Stimulated activated memory B cell treated with anti-CD40 and anti-IgM and Interleukin-4, amounts not matched to agents 10 μg/mL and 1 μg/mL and 100 μg/mL, for 72 hours (primary cell): ENCODE results near the gene PSME3IP1.

Source experiments
- ATAC-seq: fragments of 150-1000 bp; cut with Tn5 transposase; 2 replicates; pipeline ENCODE4 v1.10.0; 2021
- H3K27ac Mint-ChIP-seq: one replicate; pipeline ENCODE4 v1.8.0; 2022; ENCODE audit warnings: mild to moderate bottlenecking, mixed read lengths
- H3K27me3 Mint-ChIP-seq: one replicate; pipeline ENCODE4 v1.8.0; 2022; ENCODE audit warnings: mixed read lengths
- H3K36me3 Mint-ChIP-seq: one replicate; pipeline ENCODE4 v1.8.0; 2022; ENCODE audit warnings: mixed read lengths
- H3K4me1 Mint-ChIP-seq: one replicate; pipeline ENCODE4 v1.8.0; 2022; ENCODE audit warnings: mixed read lengths
- H3K4me3 Mint-ChIP-seq: one replicate; pipeline ENCODE4 v1.8.0; 2022; ENCODE audit warnings: mild to moderate bottlenecking, moderate library complexity, mixed read lengths
- H3K9me3 Mint-ChIP-seq: one replicate; pipeline ENCODE4 v1.8.0; 2022; ENCODE audit warnings: mixed read lengths

PSME3IP1 gene

GRCh38 chr16:57147381-57148221 is 38.2 kb downstream of the PSME3IP1 start:
- H3K4me3 Mint-ChIP-seq, result peak overlapping the region; percentile 12
- no peak for ATAC-seq
- peaks cover 7% of the 10 kb centered on the region for H3K36me3 Mint-ChIP-seq
- H3K4me1 Mint-ChIP-seq, result peaks cover 24% of the 10 kb centered on the region
- H3K9me3 Mint-ChIP-seq, result no peaks in the 10 kb centered on the region
- H3K27me3 Mint-ChIP-seq, result no peaks in the 10 kb centered on the region
- H3K27ac Mint-ChIP-seq, result peak overlapping the region; percentile 0

- Mint-ChIP-seq H3K4me1 (peaks cover 33% of the 10 kb centered on the region), H3K27me3 (no peaks in the 10 kb centered on the region), H3K4me3 (no peak overlapping the region), H3K9me3 (no peaks in the 10 kb centered on the region), H3K27ac (no peak overlapping the region), H3K36me3 (no peaks in the 10 kb centered on the region)
- ATAC-seq, result no peak
Measured at GRCh38 chr16:57146735-57147134, 39.1 kb downstream of the PSME3IP1 start.

DNA sequence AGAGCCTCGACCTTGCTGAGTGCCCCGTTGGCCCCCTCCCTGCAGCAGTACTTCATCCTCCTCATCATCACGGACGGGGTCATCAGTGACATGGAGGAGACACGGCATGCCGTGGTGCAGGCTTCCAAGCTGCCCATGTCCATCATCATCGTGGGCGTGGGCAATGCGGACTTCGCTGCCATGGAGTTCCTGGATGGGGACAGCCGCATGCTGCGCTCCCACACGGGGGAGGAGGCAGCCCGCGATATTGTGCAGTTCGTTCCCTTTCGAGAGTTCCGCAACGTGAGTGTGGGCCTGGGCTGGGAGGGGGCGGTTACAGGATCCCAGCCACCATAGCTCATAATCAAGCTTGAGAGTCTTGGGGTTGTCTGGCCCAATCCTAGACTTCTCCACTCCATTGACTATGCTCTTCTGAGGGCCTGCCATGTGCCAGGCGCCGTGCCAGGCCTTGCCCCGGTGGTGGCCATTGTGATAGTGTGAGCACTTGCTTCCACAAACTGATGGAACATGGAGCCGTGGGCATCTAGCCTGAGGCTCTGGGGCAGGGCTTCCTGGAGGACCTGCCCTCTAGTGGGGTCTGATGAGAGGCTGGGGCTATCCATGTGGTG is 39.7 kb downstream of the PSME3IP1 start:
- H3K27me3 Mint-ChIP-seq, result no peaks in the 10 kb centered on the region

DNA sequence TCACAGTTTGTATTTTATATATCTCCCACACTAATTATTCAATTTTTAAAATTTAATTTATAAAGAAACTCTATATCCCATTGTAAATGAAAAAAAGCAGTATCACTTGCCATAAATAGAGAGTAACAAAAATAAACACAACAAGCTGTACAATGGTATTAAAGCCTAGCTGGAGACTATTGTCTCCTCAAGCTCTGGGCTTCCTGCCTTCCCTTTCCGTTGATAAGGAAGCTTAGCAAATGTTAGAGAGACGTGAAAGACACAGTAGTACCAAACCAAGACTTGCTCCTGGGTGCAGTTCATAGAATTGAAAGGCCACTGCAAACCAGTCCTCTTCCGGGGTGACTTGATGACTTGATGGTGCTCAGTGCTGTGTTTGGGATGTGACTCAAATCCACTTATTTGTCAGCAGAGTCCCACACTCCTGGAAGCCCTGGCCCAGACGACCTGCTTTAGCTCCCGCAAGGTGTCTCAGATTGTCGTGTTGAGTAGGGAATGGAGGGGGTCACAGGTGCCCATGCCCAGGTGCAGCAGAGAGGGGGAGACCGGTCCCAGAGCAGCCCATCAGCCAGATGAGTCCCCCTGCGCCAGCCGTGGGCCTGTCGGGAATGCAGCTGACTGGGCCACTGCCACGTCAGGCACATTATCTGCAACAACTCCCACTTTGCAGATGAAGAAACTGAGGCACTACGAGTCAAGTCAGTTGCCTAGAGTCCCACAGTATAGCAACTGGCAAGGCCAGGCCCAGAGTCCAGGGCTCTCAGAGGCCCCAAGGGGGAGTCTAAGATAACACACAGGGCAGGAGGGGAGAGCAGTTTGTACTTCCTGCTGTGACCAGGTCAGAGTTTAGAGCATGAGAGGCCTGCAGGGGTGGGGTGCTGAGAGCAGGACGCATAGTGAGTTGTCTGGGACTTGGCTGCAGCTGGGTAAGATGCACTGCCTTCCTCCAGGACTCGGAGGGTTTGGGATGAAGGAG is 40.5 kb downstream of the PSME3IP1 start:
- Mint-ChIP-seq H3K27ac (no peak overlapping the region), H3K36me3 (no peaks in the 10 kb centered on the region), H3K9me3 (no peaks in the 10 kb centered on the region), H3K4me3 (no peak overlapping the region), H3K4me1 (peaks cover 45% of the 10 kb centered on the region), H3K27me3 (no peaks in the 10 kb centered on the region)
- ATAC-seq, result no peak

More for the DNA sequence above, 39.7 kb downstream of the PSME3IP1 start:
- ATAC-seq, result no peak
- Mint-ChIP-seq H3K4me1 (peaks cover 39% of the 10 kb centered on the region), H3K36me3 (no peaks in the 10 kb centered on the region), H3K27ac (no peak overlapping the region), H3K9me3 (no peaks in the 10 kb centered on the region), H3K4me3 (no peak overlapping the region)

DNA sequence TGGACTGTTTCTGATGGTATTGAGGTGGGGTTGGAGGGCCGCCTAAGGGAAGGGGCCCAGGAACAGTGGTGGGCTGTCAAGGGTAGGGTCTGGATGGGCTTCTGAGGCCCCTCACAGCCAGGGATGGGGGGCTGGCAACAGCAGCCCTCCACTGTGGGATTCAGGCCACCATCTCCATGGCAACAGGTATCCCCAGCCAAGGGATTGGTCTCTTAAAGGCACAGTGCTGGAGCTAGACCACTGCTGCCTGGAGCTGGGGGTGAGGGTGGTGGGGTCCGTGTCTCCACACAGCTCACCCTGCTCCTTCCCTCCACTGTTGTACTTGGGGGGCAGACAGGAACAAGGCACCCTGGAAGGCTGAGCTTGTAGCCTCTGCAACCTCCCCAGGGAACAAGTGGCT is 41.8 kb downstream of the PSME3IP1 start:
- no peak for ATAC-seq
- Mint-ChIP-seq H3K27me3 (no peaks in the 10 kb centered on the region), H3K36me3 (no peaks in the 10 kb centered on the region), H3K4me3 (no peak overlapping the region), H3K4me1 (peaks cover 57% of the 10 kb centered on the region), H3K27ac (no peak overlapping the region), H3K9me3 (no peaks in the 10 kb centered on the region)

GRCh38 chr16:57143149-57143921 is 42.5 kb downstream of the PSME3IP1 start:
- Mint-ChIP-seq H3K27ac (no peak overlapping the region), H3K4me3 (no peak overlapping the region), H3K27me3 (no peaks in the 10 kb centered on the region)

DNA sequence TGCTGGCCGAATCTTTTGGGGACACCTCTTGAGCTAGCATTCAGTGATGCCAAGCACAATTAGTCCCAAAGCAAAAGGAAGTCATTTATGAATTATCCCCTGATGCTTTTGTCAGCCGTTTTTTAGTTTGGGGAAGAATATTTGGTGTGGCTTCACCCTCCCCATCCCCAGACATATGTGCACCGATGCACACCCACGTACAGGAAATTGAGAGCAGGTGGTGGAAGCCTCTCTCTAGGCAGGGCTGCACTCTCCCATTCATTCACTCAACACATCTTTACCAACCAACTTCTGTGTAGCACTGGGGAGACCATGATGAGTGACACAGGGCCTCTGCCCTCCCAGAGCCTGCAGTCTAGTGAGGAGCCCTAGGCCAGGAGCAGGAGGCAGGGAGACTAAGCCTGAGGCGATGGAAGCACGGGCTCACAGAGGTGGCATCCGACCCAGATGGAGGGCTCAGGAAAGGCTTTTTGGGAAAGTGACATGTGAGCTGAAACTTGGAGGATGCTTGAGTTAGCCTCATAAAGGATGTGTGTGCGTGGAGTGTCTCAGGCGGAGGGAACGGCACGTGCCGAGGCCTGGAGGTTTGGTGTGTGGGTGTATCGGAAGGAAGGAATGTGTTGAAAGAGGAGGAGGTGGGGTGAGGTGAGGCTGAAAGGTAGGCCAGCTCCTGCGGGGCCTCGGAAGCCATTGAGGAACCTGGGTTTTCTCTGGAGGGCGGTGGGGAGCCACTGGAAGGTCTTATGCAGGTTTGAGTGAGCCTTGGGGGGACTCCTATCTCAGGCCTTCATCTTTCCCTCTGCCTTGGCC is 43.8 kb downstream of the PSME3IP1 start:
- peak overlapping the region; percentile 80 for H3K27ac Mint-ChIP-seq
- peak; percentile 66 for ATAC-seq
- H3K9me3 Mint-ChIP-seq, result no peaks in the 10 kb centered on the region
- peaks cover 47% of the 10 kb centered on the region for H3K4me1 Mint-ChIP-seq
- H3K27me3 Mint-ChIP-seq, result no peaks in the 10 kb centered on the region
- H3K4me3 Mint-ChIP-seq, result peak overlapping the region; percentile 11
- peaks cover 7% of the 10 kb centered on the region for H3K36me3 Mint-ChIP-seq

More at GRCh38 chr16:57143149-57143921, 42.5 kb downstream of the PSME3IP1 start:
- Mint-ChIP-seq H3K36me3 (peaks cover 2% of the 10 kb centered on the region), H3K4me1 (peaks cover 53% of the 10 kb centered on the region), H3K9me3 (no peaks in the 10 kb centered on the region)
- no peak for ATAC-seq

DNA sequence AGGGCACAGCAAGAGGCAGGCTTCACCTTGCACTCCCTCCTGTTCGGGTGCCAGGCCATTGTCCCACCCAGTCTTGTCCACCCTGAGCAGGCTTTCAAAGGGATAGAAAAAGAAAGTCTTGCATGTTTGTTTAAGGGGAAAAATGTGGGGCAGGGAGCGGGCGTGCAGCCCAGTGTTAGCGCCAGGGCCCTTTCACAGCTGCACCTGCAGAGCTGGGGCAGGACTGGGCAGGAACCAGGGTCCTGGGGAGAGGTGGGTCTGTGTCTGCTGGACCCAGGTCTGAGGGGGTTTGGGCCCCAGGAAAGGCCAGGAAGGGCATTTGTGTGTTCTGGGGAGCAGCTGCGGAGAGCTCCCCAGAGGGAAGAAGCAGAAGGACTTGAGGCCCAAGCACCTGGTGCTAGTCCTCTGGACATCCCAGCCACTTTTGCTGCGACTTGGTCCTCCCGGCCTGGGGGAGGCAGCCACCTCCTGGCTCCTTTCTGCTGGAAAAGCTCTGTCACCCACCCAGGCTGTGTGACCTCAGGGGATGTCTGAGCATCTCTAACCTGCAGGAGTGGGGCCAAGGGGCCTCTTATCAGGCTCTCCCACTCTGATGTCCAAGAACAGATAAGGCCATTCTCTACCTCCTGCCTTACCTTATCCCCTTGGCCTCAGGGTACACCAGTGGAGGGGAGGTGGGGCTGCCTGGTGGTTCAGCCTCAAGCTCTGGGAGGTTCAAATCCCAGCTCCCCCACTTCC is 44.7 kb downstream of the PSME3IP1 start:
- peak overlapping the region; percentile 80 for H3K27ac Mint-ChIP-seq
- H3K9me3 Mint-ChIP-seq, result no peaks in the 10 kb centered on the region
- H3K4me3 Mint-ChIP-seq, result no peak overlapping the region
- peaks cover 7% of the 10 kb centered on the region for H3K36me3 Mint-ChIP-seq
- no peak for ATAC-seq
- peaks cover 46% of the 10 kb centered on the region for H3K4me1 Mint-ChIP-seq
- no peaks in the 10 kb centered on the region for H3K27me3 Mint-ChIP-seq

DNA sequence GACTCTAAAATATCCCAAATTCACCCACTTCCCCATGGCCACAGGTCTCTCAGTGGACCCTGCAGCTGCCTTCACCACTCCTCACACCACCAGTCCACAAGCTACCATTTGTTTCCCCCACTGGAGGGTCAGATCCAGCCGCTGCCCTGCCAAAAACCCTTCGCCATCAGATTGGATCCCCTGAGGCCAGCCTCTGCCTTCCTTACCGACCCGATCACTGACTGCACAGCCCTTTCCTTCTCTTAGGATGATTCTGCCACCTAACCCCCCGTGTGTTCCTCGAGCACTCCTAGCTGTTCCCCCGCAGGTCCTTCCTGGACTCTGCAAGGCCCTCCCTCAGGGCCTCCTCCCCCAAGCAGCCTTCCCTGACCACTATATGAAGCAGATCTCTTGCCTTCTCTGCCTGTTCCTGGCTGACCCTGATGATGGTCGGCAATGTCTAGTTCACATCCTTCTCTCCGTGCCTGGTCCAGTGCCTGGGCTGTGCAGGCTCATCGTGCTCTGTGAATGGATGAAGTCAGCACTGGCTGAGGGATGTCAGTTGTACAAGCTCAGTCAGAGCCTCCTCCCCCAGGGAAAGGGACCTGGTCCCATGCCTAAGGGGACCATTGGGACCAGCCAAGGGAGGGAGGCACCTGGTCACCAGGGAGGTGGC is 47.4 kb downstream of the PSME3IP1 start:
- ATAC-seq, result no peak
- Mint-ChIP-seq H3K27ac (peak overlapping the region; percentile 31), H3K9me3 (no peaks in the 10 kb centered on the region), H3K36me3 (peaks cover 7% of the 10 kb centered on the region), H3K27me3 (no peaks in the 10 kb centered on the region), H3K4me1 (peaks cover 71% of the 10 kb centered on the region), H3K4me3 (no peak overlapping the region)

GRCh38 chr16:57137566-57138273 is 48.1 kb downstream of the PSME3IP1 start:
- H3K4me1 Mint-ChIP-seq, result peaks cover 72% of the 10 kb centered on the region
- peak overlapping the region; percentile 31 for H3K27ac Mint-ChIP-seq
- peaks cover 7% of the 10 kb centered on the region for H3K36me3 Mint-ChIP-seq
- H3K27me3 Mint-ChIP-seq, result no peaks in the 10 kb centered on the region
- H3K4me3 Mint-ChIP-seq, result no peak overlapping the region
- H3K9me3 Mint-ChIP-seq, result no peaks in the 10 kb centered on the region
- no peak for ATAC-seq

GRCh38 chr16:57137043-57137442 is 48.8 kb downstream of the PSME3IP1 start:
- H3K4me3 Mint-ChIP-seq, result no peak overlapping the region
- H3K36me3 Mint-ChIP-seq, result peaks cover 7% of the 10 kb centered on the region
- H3K9me3 Mint-ChIP-seq, result no peaks in the 10 kb centered on the region
- H3K27me3 Mint-ChIP-seq, result no peaks in the 10 kb centered on the region
- H3K27ac Mint-ChIP-seq, result no peak overlapping the region
- H3K4me1 Mint-ChIP-seq, result peaks cover 69% of the 10 kb centered on the region
- no peak for ATAC-seq

- Mint-ChIP-seq H3K36me3 (peaks cover 7% of the 10 kb centered on the region), H3K27ac (peak overlapping the region; percentile 91), H3K27me3 (no peaks in the 10 kb centered on the region), H3K4me3 (peak overlapping the region; percentile 22), H3K9me3 (no peaks in the 10 kb centered on the region), H3K4me1 (peaks cover 50% of the 10 kb centered on the region)
- ATAC-seq, result peak; percentile 42
Measured at GRCh38 chr16:57134982-57135381, 50.9 kb downstream of the PSME3IP1 start.
